ENCODE measurements around the gene WBP2. TPM values are rescaled to one million over a fixed set of nuclear protein-coding genes. Genes with fewer than 3 reads are reported as not detected.
A peak's percentile ranks its signal among the peaks of the same experiment; 100 is the strongest.
"Not testable (repeated sequence)": the region's sequence is repeated elsewhere in the genome, so short reads cannot be mapped to it uniquely, and the experiment has no call there.

WBP2 gene
- total and polyA plus RNA-seq, 8 donors: 56.0 to 106 (median 67.9) TPM

GRCh38 chr17:75889454-75889853 is 34.3 kb upstream of the WBP2 start:
- FAIRE-seq: no peak

GRCh38 chr17:75888484-75888883 is 33.3 kb upstream of the WBP2 start:
- FAIRE-seq (no peak), DNase-seq (peak in 1 of 6 donors; percentile 36), ATAC-seq (no peak)
- WGBS, 2 donors: 83 to 84% methylated on average over 6 of the region's 6 CpGs
- no peak for TF ChIP-seq CTCF (IDR thresholded peaks at IDR 0.05)
- H3K36me3 ChIP-seq: no peaks in the 10 kb centered on the region
- no peaks in the 10 kb centered on the region for H3K27me3 ChIP-seq
- H3K4me1 ChIP-seq: no peaks in the 10 kb centered on the region
- H3K27ac ChIP-seq: no peak overlapping the region
- no peak overlapping the region for H3K4me3 ChIP-seq
- H3K9me3 ChIP-seq: no peaks in the 10 kb centered on the region
- intact Hi-C loops (cut with DNase I): no loop called here

More at GRCh38 chr17:75889454-75889853, 34.3 kb upstream of the WBP2 start:
- DNase-seq: no peak
- WGBS, 2 donors: 76 to 90% methylated on average over 6 of the region's 6 CpGs
- Histone ChIP-seq H3K27me3 (no peaks in the 10 kb centered on the region), H3K4me3 (no peak overlapping the region), H3K9me3 (no peaks in the 10 kb centered on the region), H3K4me1 (no peaks in the 10 kb centered on the region), H3K36me3 (no peaks in the 10 kb centered on the region), H3K27ac (no peak overlapping the region)
- no peak for TF ChIP-seq CTCF (IDR thresholded peaks at IDR 0.05)
- intact Hi-C loops (cut with DNase I): no loop called here
- ATAC-seq: no peak

- intact Hi-C loops (cut with DNase I): not testable (repeated sequence)
These were observed 30.7 kb upstream of the WBP2 start for GRCh38 chr17:75885860-75886259.

GRCh38 chr17:75885431-75885830 is 30.3 kb upstream of the WBP2 start:
- no peaks in the 10 kb centered on the region for H3K36me3 ChIP-seq
- H3K27me3 ChIP-seq: no peaks in the 10 kb centered on the region
- 85 to 86% methylated on average over 8 of the region's 8 CpGs for WGBS, 2 donors
- no peaks in the 10 kb centered on the region for H3K9me3 ChIP-seq
- FAIRE-seq: no peak
- no peak for ATAC-seq
- H3K4me1 ChIP-seq: no peaks in the 10 kb centered on the region
- no peak for DNase-seq
- H3K4me3 ChIP-seq: no peak overlapping the region
- no peak for TF ChIP-seq CTCF (IDR thresholded peaks at IDR 0.05)
- no peak overlapping the region for H3K27ac ChIP-seq
- intact Hi-C loops (cut with DNase I): no loop called here

More at GRCh38 chr17:75885860-75886259, 30.7 kb upstream of the WBP2 start:
- not testable (repeated sequence) for FAIRE-seq, H3K27ac ChIP-seq, ATAC-seq, DNase-seq, H3K4me3 ChIP-seq, H3K27me3 ChIP-seq, H3K36me3 ChIP-seq, H3K9me3 ChIP-seq, H3K4me1 ChIP-seq
- WGBS, 2 donors: 82 to 86% methylated on average over 9 of the region's 9 CpGs

GRCh38 chr17:75881678-75882454 is 26.7 kb upstream of the WBP2 start:
- WGBS, 2 donors: 86 to 92% methylated on average over 15 of the region's 15 CpGs
- DNase-seq: no peak

More at GRCh38 chr17:75881678-75882454, 26.7 kb upstream of the WBP2 start:
- no peak for ATAC-seq
- peaks cover under 1 to 4% (median 1%) of the 10 kb centered on the region in 3 donors for H3K4me1 ChIP-seq
- no peak overlapping the region for H3K27ac ChIP-seq
- no peak overlapping the region for H3K4me3 ChIP-seq
- no peak for TF ChIP-seq CTCF (IDR thresholded peaks at IDR 0.05)
- H3K9me3 ChIP-seq: no peaks in the 10 kb centered on the region
- intact Hi-C loops (cut with DNase I): no loop called here
- no peak for FAIRE-seq
- H3K27me3 ChIP-seq: no peaks in the 10 kb centered on the region
- no peaks in the 10 kb centered on the region for H3K36me3 ChIP-seq

Measured in pancreas (tissue), 10 donors.